ENCODE results near the gene IFNAR1.
"Not testable (repeated sequence)": the region's sequence is repeated elsewhere in the genome, so short reads cannot be mapped to it uniquely, and the experiment has no call there.

Gene IFNAR1

GRCh38 chr21:33379934-33380333 is 55.2 kb downstream of the IFNAR1 start:
- peak; percentile 30 for DNase-seq

- DNase-seq: no peak
These were observed 55.8 kb downstream of the IFNAR1 start for GRCh38 chr21:33380483-33380998.

GRCh38 chr21:33381381-33381780 is 56.6 kb downstream of the IFNAR1 start:
- not testable (repeated sequence) for DNase-seq

- no peak for DNase-seq
These were observed 58.5 kb downstream of the IFNAR1 start for GRCh38 chr21:33383056-33383888.

GRCh38 chr21:33384841-33385331 is 60.1 kb downstream of the IFNAR1 start:
- no peak for DNase-seq

GRCh38 chr21:33386222-33386784 is 61.5 kb downstream of the IFNAR1 start:
- no peak for DNase-seq

- no peak for DNase-seq
These were observed 62.5 kb downstream of the IFNAR1 start for GRCh38 chr21:33387294-33387693.

GRCh38 chr21:33388188-33388587 is 63.4 kb downstream of the IFNAR1 start:
- DNase-seq: no peak

- no peak for DNase-seq
These were observed 65.7 kb downstream of the IFNAR1 start for GRCh38 chr21:33390479-33390878.

- DNase-seq: no peak
These were observed 66.9 kb downstream of the IFNAR1 start for GRCh38 chr21:33391656-33392055.

- DNase-seq: peak; percentile 66
These were observed 67.7 kb downstream of the IFNAR1 start for GRCh38 chr21:33392284-33392985.

- DNase-seq: no peak
These were observed 68.6 kb downstream of the IFNAR1 start for GRCh38 chr21:33393348-33393747.

GRCh38 chr21:33394260-33394659 is 69.5 kb downstream of the IFNAR1 start:
- no peak for DNase-seq

- DNase-seq: no peak
These were observed 71.1 kb downstream of the IFNAR1 start for GRCh38 chr21:33395891-33396331.

GRCh38 chr21:33396436-33396835 is 71.7 kb downstream of the IFNAR1 start:
- no peak for DNase-seq

- no peak for DNase-seq
These were observed 72.2 kb downstream of the IFNAR1 start for GRCh38 chr21:33396951-33397350.

- no peak for DNase-seq
These were observed 72.9 kb downstream of the IFNAR1 start for GRCh38 chr21:33397717-33398116.

GRCh38 chr21:33398361-33398760 is 73.6 kb downstream of the IFNAR1 start:
- no peak for DNase-seq

GRCh38 chr21:33401630-33401992 is 76.8 kb downstream of the IFNAR1 start:
- no peak for DNase-seq

- DNase-seq: peak; percentile 38
These were observed 77.5 kb downstream of the IFNAR1 start for GRCh38 chr21:33402001-33402979.

GRCh38 chr21:33403128-33403785 is 78.5 kb downstream of the IFNAR1 start, which contains the start of gene IFNGR2:
Gene IFNGR2 (plus strand): TSS chr21:33403413. CDS start chr21:33403544, 131 bp downstream.
- DNase-seq: peak; percentile 56

All from NCI-H82 (cell line).